GM19324 (cell line): ENCODE results near the gene XRCC5.

Experiments used
- ATAC-seq: cut with Tn5 transposase; IDR thresholded peaks from one replicate; pipeline ENCODE4 v1.9.1; 2021; ENCODE audit warnings: mild to moderate bottlenecking, moderate library complexity; ENCODE audit not compliant: unreplicated experiment, low FRiP score

The XRCC5 gene

DNA sequence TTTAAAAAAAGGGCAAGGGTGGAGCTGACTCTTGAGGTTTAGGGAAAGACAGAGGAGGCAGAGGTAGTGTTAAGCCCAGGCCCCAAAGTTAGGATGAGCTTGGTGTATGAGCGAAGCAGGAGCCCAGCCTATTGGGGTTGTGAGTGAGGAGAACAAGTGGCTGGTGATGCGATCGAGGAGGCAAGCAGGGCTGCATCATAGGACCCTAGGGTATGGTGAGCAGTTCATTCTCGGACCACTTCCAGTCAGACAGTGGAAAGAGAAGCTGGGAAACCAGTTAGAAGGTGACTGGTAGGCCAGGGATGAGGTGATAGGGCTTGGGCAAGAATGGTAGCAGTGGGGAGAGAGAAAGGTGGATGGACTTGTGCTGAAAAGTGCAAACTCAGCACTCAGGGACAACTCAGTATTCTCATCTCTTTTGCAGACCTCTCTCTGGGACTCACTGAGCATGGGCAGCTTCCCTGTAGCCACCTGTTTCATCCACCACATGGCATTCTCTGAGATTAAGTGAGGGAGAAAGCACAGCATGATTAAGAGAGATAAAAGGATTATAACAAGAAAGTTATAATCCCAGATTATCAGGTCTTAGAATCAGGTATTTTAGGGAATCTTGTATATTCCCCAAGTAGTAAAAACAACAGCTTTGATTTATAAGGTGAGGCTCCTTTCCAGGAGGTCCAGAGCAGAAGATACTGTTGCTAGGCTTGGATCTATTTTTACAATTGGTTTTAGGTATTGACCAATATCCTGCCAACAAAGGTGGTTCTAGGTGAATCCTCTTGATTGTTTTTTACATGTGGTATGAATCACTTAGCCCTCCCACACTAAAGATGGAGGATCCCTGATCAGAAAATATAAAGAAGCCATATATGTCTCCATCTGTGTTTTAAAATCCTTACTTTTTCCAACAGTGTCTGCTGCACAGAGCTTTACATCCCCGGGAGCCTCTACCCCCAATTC is 38.3 kb downstream of the XRCC5 start:
- ATAC-seq: no peak

DNA sequence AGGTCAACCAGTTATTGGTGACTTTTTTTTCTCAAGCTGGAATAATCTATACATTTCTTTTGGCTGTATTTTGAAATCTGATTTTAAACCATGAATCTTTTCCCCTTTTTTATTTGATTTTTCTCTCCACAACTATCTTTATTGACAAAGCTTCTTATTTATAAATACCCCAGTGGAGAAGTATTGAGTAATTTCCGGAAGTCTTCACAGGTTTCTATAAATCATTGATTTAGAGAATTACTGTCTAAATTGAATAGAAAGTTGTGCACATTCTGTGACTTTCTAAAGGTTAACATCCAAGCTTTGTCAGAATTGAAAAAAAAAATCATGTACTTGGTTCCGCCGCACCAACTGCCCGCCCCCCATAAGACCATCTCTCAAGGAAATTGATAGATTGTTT is 39.8 kb downstream of the XRCC5 start:
- no peak for ATAC-seq

GRCh38 chr2:216149741-216150140 is 40.6 kb downstream of the XRCC5 start:
- ATAC-seq: no peak

DNA sequence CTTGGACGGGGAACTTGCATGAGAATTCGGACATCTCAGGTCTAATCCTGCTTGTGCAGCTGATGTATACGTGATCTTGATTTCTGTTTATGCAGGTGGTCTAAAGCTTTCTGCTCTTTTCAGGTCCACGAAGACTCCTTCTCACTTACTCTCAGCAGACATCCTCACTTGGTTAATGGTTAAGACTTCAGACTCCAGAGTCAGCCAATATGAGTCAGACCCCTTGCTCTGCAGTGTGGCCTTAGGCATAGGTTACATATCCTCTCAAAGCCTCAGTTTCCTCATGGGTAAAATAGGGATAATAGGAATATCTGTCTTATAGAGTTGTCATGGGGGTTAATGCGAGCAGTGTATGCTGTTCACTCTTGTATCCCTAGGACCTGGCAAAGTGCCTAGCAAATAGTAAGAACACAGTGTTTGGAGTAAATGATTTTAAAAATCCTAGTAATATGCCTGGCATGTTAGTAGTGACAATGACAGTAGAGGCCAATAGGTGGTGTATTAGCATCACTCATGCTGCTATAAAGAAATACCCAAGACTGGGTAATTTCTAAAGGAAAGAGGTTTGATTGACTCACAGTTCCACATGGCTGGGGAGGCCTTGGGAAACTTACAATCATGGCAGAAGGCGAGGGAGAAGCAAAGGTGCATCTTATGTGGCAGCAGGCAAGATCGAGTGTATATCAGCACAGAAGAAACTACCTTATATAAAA is 42.3 kb downstream of the XRCC5 start:
- ATAC-seq: no peak

DNA sequence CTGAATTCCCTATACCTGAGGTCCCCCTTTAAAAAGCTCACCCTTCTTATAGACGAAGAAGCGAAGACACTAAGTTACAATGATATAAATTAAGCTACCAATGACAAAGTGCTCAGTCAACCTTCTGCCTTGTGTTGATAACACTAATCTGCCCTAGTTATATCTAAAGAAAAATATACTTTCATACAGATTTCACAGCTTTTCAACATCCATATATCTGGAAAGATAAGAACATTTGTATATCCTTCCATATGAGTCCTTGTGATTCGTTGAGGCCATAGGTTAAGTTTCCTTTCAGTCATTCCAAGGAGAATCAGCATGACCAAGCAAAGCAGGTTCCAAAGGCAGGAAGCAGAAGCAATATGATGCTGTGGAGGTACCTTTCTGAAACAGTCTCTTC is 46.8 kb downstream of the XRCC5 start:
- no peak for ATAC-seq

GRCh38 chr2:216156822-216157221 is 47.7 kb downstream of the XRCC5 start:
- ATAC-seq: no peak

- no peak for ATAC-seq
Observed at GRCh38 chr2:216159144-216159543, 50.0 kb downstream of the XRCC5 start.

DNA sequence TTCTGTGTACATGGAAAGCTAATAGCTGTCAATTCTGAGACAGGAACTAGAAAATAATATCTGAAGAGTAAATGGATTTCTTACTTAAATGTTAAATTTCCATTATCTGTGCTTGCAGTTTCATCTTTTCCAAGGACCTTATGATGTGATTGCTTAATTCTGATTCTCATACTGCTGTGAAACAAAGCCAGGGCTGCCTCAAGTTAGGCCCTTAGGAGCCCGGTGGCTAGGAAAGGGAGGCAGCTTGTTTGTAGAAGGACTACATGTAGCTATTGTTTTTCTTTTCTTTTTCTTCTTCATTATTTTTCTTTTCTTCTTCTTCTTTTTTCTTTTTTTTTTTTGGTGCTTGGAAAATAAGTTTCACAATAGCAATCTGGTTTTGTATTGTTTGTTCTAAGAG is 50.5 kb downstream of the XRCC5 start:
- no peak for ATAC-seq

GRCh38 chr2:216160786-216161185 is 51.6 kb downstream of the XRCC5 start:
- no peak for ATAC-seq

- ATAC-seq: no peak
Observed at GRCh38 chr2:216161967-216162366, 52.8 kb downstream of the XRCC5 start.

- no peak for ATAC-seq
Observed at GRCh38 chr2:216163518-216163917, 54.4 kb downstream of the XRCC5 start.

GRCh38 chr2:216164087-216164486 is 54.9 kb downstream of the XRCC5 start:
- no peak for ATAC-seq

DNA sequence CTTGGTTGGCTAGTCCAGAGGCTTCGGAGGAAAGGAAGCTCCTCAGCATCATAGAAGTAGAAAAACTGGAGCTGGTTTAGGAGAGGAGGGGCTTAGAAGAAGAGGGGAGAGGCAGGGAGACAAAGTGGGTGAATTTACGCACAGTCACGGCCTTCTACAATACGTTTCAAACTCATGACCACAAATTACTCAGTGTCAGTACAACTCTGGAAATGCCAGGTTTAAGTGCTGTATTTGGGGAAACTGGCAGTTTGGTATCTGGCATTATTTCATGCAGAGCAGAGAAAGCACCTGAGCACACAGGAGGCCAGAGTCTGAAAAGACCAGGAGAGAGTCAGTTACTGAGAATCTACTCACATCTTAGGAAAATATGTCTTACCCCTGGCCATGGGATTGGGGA is 55.4 kb downstream of the XRCC5 start:
- ATAC-seq: no peak

DNA sequence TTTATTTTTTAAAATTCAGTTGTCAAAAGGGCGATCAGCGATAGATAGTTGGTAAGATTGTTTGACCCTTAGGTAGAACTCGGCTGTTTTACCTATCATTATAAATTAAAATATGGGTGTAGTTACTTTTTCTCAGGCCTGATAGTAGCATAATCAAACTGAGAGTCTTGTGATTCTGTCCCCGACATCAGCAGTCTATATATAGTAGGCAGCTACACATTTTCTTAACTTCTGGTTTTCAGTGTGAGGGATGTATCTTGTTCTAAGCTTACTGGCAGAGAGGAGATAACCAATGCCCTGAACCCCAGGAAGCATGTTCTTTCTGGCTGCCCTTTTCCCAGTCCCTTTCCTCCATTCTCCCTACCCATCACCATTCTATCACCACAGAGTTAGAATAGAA is 56.6 kb downstream of the XRCC5 start:
- ATAC-seq: no peak

GRCh38 chr2:216169087-216169486 is 59.9 kb downstream of the XRCC5 start:
- ATAC-seq: no peak

GRCh38 chr2:216170076-216170763 is 61.1 kb downstream of the XRCC5 start:
- ATAC-seq: no peak

DNA sequence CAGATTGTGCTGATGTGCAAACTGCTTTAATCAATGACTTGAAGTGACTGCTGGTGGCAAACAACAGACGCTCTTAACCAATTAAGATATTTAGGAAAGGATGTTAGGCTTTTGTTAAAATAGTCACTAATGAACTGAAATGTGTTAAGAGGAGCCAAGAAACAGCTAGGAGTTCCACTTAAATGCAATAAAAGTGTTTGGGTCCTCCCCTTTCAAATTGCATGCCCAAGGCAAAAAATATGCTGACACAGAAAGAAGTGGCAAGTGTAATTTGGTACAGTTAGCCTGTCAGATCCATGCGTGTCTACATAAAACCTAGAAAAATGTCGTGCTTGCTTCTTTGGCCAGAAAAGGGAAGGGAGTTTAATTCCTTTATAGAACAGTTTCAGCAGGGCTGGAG is 61.9 kb downstream of the XRCC5 start:
- no peak for ATAC-seq

- ATAC-seq: no peak
Observed at GRCh38 chr2:216172493-216172892, 63.3 kb downstream of the XRCC5 start.

DNA sequence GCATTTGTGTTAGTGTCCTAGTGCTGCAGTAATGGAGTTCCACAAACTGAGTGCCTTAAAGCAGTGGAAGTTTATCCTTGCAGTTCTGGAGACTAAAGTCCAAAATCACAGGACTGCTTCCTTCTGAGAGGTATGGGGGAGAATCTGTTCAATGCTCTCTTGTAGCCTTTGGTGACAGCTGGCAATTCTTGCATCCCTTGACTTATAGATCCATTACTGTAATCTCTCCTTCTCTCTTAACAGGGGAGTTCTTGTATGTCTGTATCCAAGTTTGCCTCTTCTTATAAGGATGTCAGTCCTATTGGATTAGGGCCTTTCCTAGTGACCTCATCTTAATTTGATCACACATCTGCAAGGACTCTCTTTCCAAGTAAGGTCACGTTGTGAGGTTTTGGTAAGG is 69.9 kb downstream of the XRCC5 start:
- ATAC-seq: no peak

DNA sequence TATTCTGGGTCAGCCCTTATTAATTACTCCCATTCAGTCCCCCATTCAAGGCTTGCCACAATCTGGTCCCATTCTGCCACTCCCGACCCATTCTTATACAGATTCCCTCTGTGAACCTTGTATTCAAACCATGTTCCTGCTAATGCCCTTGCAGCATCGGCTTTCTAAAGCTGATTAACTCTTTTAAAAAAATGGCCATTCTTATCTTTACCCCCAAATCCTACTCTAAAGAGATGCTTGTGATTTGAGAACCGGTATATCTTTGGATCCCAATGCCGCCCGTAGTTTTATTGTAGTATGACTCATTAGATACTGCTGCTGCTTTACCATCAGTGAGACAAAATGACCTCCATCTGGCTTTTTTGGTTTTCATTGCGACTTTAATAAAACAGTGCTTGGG is 72.2 kb downstream of the XRCC5 start:
- no peak for ATAC-seq

DNA sequence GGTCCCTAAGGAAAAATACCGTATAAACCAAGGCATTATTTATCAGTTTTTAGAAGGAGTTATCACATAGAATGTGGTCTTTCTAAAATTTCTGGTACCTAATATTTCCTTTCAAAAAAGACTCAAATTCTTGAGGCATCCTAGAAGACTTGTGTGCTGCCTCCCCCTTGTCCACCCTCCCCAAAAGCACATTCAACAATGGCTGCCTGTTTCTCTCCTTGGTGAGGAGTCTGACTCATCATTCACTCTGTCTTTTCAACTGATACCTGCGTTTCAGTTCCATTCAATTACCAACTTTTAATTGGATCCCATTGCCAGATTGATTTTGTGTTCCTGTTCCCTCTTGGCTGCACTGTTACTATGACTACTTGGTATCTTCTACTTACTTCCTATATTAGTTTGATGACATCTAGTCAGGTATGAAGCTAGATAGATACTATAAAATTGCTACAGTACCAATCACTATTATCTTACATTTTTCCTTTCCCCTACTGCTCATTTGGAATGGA is 72.9 kb downstream of the XRCC5 start:
- no peak for ATAC-seq
